OCI-LY7 (cell line): ENCODE measurements around the gene PHETA2. TPM values are rescaled to one million over a fixed set of nuclear protein-coding genes. Genes with fewer than 3 reads are reported as not detected.

Experiments
- BruUV-seq: library from RNA; stranded (reverse); fragments of 400-500 nt; replicated peaks from 2 replicates; lab custom pipeline; 2021; lab: Mats Ljungman, UMichigan
- CTCF ChIA-PET: fragments of 300-600 bp; sonication (Branson Sonifier 250); formaldehyde crosslinking; loops from one replicate; lab custom pipeline; 2022; ENCODE audit warnings: antibody characterized with exemption; ENCODE audit not compliant: unreplicated experiment; lab: Charles Lee
- POLR2A ChIA-PET: fragments of 300-600 bp; sonication (Branson Sonifier 250); formaldehyde crosslinking; loops from one replicate; lab custom pipeline; 2022; ENCODE audit warnings: antibody characterized with exemption; lab: Charles Lee
- DNase-seq: peaks from one replicate; pipeline ENCODE4 v3.0.0-alpha.2; 2015; ENCODE audit warnings: low spot score
- H2AFZ ChIP-seq: fragments of 200-600 bp; sonication (generic), shearing (Covaris generic); 2 replicates; pipeline ENCODE4 v1.6.1; 2014; ENCODE audit warnings: mild to moderate bottlenecking, antibody characterized with exemption, low read length, moderate library complexity
- H3K27ac ChIP-seq: fragments of 200-600 bp; sonication (generic); 2 replicates; pipeline ENCODE4 v1.5.1; 2014; ENCODE audit warnings: mixed run types, low read depth, mild to moderate bottlenecking, moderate library complexity, low read length, inconsistent platforms; ENCODE audit not compliant: poor library complexity, severe bottlenecking
- H3K36me3 ChIP-seq: fragments of 200-600 bp; sonication (generic); 2 replicates; pipeline ENCODE4 v1.6.1; 2014; ENCODE audit warnings: mild to moderate bottlenecking, antibody characterized with exemption, low read length, moderate library complexity, mixed read lengths; ENCODE audit not compliant: insufficient read depth
- H3K4me1 ChIP-seq: fragments of 200-600 bp; sonication (generic); 2 replicates; pipeline ENCODE4 v1.5.1; 2014; ENCODE audit warnings: mild to moderate bottlenecking, low read length; ENCODE audit not compliant: insufficient read depth, poor library complexity, severe bottlenecking
- H3K4me2 ChIP-seq: fragments of 200-600 bp; sonication (generic); 2 replicates; pipeline ENCODE4 v1.6.1; 2014; ENCODE audit warnings: mild to moderate bottlenecking, low read length
- H3K4me3 ChIP-seq: fragments of 200-600 bp; sonication (generic); 2 replicates; pipeline ENCODE4 v1.5.1; 2014; ENCODE audit warnings: mild to moderate bottlenecking, low read depth, low read length; ENCODE audit not compliant: poor library complexity, severe bottlenecking
- H3K79me2 ChIP-seq: fragments of 200-600 bp; sonication (generic); 2 replicates; pipeline ENCODE4 v1.6.1; 2016; ENCODE audit warnings: low read depth, mild to moderate bottlenecking, low read length, moderate library complexity, mixed read lengths; ENCODE audit not compliant: insufficient read depth
- H3K9me2 ChIP-seq: fragments of 200-600 bp; sonication (generic); 2 replicates; pipeline ENCODE4 v1.6.1; 2016; ENCODE audit warnings: mild to moderate bottlenecking, low read length, mixed read lengths; ENCODE audit not compliant: insufficient read depth
- H3K9me3 ChIP-seq: fragments of 200-600 bp; sonication (generic); 2 replicates; pipeline ENCODE4 v1.6.1; 2014; ENCODE audit warnings: mild to moderate bottlenecking, mixed run types, low read length, mixed read lengths
- H4K20me1 ChIP-seq: fragments of 200-600 bp; sonication (generic); 2 replicates; pipeline ENCODE4 v1.6.1; 2014; ENCODE audit warnings: mild to moderate bottlenecking, antibody characterized with exemption, low read length, moderate library complexity, mixed read lengths; ENCODE audit not compliant: insufficient read depth
- CTCF ChIP-seq: fragments of 200-600 bp; sonication (generic); conservative IDR thresholded peaks from 2 replicates; pipeline ENCODE4 v1.5.1; 2014; ENCODE audit warnings: mild to moderate bottlenecking, antibody characterized with exemption, low read length, moderate library complexity, mixed read lengths
- EZH2phosphoT487 ChIP-seq: fragments of 200-600 bp; sonication (generic); IDR thresholded peaks from 2 replicates; pipeline ENCODE4 v1.6.1; 2018; ENCODE audit warnings: low read depth, borderline replicate concordance, mild to moderate bottlenecking, mixed run types, antibody characterized with exemption, low read length, moderate library complexity, mixed read lengths
- intact Hi-C: fragments of 100-400 bp; cut with micrococcal nuclease; formaldehyde crosslinking; loops from one replicate; pipeline ENCODE4 v1.10.0; 2022; ENCODE audit not compliant: unreplicated experiment
- total RNA-seq, 2 experiments: library from RNA; depleted of rRNA in 1 of 2; stranded (reverse); fragments of >200 nt in 1 of 2; shearing (Covaris generic) in 1 of 2; gene quantifications; 2 replicates each; pipeline ENCODE4 v1.2.3, GENCODE V29; 2014 to 2022

The PHETA2 gene
- total RNA-seq, 2 experiments from 2014 or later = 0.23 TPM; not detected in 1

GRCh38 chr22:42077486-42078125 is 3.6 kb downstream of the PHETA2 start:
- intact Hi-C loops = no loop called here
- BruUV-seq = no TSS peak
- no peak for TF ChIP-seq EZH2phosphoT487
- no peak for TF ChIP-seq CTCF
- Histone ChIP-seq H3K4me1 (peaks cover 15% of the 10 kb centered on the region), H3K36me3 (peaks cover 12% of the 10 kb centered on the region), H3K4me3 (no peak overlapping the region), H3K79me2 (peaks cover 21% of the 10 kb centered on the region), H4K20me1 (no peaks in the 10 kb centered on the region), H2AFZ (no peak overlapping the region), H3K27ac (no peak overlapping the region), H3K9me3 (no peaks in the 10 kb centered on the region), H3K9me2 (no peaks in the 10 kb centered on the region), H3K4me2 (no peak overlapping the region)
- CTCF ChIA-PET = interaction anchor here (0.8 kb wide), 1 partner anchor 8 kb away, joined by 3 read pairs; no protein-coding TSS in a partner anchor
- POLR2A ChIA-PET = interaction anchor here (1.2 kb wide), 1 partner anchor 8 kb away, joined by 3 read pairs; no protein-coding TSS in a partner anchor
- DNase-seq = no peak

- H3K4me1 ChIP-seq = peaks cover 15% of the 10 kb centered on the region
- peak overlapping the region; percentile 58; the same call in 1 of the 2 replicates for H2AFZ ChIP-seq
- BruUV-seq = TSS peak; percentile 96
- intact Hi-C loops = no loop called here
- peaks cover 21% of the 10 kb centered on the region for H3K79me2 ChIP-seq
- ChIA-PET CTCF (interaction anchor here (0.8 kb wide), 1 partner anchor 9 kb away, joined by 3 read pairs; no protein-coding TSS in a partner anchor), POLR2A (interaction anchor here (0.6 to 1.2 kb wide), 3 partner anchors 9 to 39 kb away, joined by 3 to 5 read pairs (median 3); partner anchors contain the start of gene NDUFA6)
- no peaks in the 10 kb centered on the region for H3K9me3 ChIP-seq
- H3K4me2 ChIP-seq = peak overlapping the region; percentile 91
- H3K27ac ChIP-seq = peak overlapping the region; percentile 70
- TF ChIP-seq CTCF = no peak
- no peak for TF ChIP-seq EZH2phosphoT487
- H3K4me3 ChIP-seq = peak overlapping the region; percentile 79
- no peaks in the 10 kb centered on the region for H3K9me2 ChIP-seq
- peaks cover 23% of the 10 kb centered on the region for H3K36me3 ChIP-seq
- no peak for DNase-seq
- H4K20me1 ChIP-seq = no peaks in the 10 kb centered on the region
Observed at GRCh38 chr22:42078469-42079318, 4.6 kb downstream of the PHETA2 start.
